Mononuclear cell (primary cell): ENCODE results near the gene EXOC3L1. TPM values are rescaled to one million over a fixed set of nuclear protein-coding genes. Genes with fewer than 3 reads are reported as not detected.

ENCODE experiments used
- H3K27me3 ChIP-seq: 2 replicates; pipeline ENCODE4 v1.6.0; 2011; ENCODE audit warnings: low read length, control low read depth; ENCODE audit not compliant: insufficient read depth
- H3K4me1 ChIP-seq: 2 replicates; pipeline ENCODE4 v1.5.1; 2011; ENCODE audit warnings: mild to moderate bottlenecking, low read length, control low read depth; ENCODE audit not compliant: insufficient read depth
- H3K4me3 ChIP-seq: 2 replicates; pipeline ENCODE4 v1.5.1; 2011; ENCODE audit warnings: mild to moderate bottlenecking, low read length, moderate library complexity
- H3K9me3 ChIP-seq: 2 replicates; pipeline ENCODE4 v1.5.1; 2011; ENCODE audit warnings: low read depth, mild to moderate bottlenecking, control low read depth, low read length
- total RNA-seq: library from RNA; depleted of rRNA; stranded (reverse); fragments of >200 nt; gene quantifications from one replicate; pipeline ENCODE4 v1.2.3, GENCODE V29; 2012

The EXOC3L1 gene
- total RNA-seq, 1 donor, result 0.42 TPM

DNA sequence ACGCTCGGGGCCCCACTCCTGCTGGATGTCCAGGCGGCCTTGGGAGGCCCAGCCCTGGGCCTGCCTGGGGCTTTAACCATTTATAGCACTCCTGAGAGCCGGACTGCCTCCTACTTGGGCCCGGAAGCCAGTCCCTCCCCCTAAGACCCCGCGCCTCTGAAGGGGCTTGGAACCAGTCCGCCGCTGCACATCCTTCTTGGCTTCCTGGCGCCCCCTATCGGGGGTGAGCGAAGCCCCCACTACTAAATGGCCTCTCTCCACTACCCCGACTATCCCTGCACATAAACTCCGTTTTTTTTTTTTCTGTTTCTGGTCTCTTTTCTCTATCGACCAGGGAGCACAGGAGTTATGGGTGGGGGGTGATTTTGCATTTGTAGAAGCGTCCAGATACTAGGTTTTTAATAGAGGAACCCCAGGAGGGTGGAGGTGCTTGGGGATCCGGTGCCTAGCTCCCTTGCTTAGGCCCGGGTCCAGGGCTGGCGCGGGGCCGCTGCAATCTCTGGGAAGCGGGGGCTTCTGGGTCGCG lies 20.2 kb downstream of the EXOC3L1 start:
- Histone ChIP-seq H3K4me3 (no peak overlapping the region), H3K9me3 (no peaks in the 10 kb centered on the region), H3K4me1 (peaks cover 61% of the 10 kb centered on the region), H3K27me3 (peaks cover 73% of the 10 kb centered on the region)

DNA sequence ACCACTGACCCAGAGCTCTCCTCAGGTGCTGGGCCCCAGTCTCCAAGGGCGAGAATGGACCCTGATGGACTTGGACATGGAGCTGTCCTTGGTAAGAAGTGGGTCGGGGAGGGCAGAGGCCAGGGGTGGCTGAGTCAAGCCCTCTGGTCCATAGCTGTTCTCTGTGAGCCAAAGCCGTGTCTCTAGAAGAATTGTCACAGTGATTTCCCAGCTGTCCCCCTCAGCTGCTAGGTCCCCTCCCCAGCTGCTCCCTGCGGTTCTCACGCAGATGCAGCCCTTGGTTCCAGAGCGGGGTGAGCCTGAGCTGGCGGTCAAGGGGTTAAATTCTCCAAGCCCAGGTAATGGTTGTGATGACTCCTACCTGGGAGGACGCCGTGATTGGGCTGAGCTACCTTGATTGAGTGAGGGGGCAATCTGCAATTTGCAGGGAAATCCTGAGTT lies 20.9 kb downstream of the EXOC3L1 start:
- Histone ChIP-seq H3K27me3 (peaks cover 73% of the 10 kb centered on the region), H3K4me1 (peaks cover 61% of the 10 kb centered on the region), H3K9me3 (no peaks in the 10 kb centered on the region), H3K4me3 (no peak overlapping the region)

DNA sequence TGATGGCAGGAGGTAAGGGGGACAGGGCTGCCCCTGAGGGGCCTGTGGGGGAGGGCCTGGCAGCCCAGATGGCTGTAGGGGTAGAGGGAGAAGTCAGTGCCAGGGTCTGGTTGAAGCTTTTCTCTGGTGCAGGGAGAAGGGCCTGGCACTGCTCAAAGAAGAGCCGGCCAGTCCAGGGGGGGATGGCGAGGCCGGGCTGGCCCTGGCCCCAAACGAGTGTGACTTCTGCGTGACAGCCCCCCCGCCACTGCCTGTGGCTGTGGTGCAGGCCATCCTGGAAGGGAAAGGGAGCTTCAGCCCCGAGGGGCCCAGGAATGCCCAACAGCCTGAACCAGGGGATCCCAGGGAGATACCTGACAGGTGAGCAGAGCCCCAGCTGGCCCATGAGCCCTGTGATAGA lies 22.3 kb downstream of the EXOC3L1 start:
- no peak overlapping the region for H3K4me3 ChIP-seq
- no peaks in the 10 kb centered on the region for H3K9me3 ChIP-seq
- H3K4me1 ChIP-seq, result peaks cover 61% of the 10 kb centered on the region
- peaks cover 80% of the 10 kb centered on the region for H3K27me3 ChIP-seq

GRCh38 chr16:67166598-67167168 lies 23.3 kb downstream of the EXOC3L1 start:
- no peaks in the 10 kb centered on the region for H3K9me3 ChIP-seq
- peaks cover 88% of the 10 kb centered on the region for H3K27me3 ChIP-seq
- H3K4me1 ChIP-seq, result peaks cover 62% of the 10 kb centered on the region

DNA sequence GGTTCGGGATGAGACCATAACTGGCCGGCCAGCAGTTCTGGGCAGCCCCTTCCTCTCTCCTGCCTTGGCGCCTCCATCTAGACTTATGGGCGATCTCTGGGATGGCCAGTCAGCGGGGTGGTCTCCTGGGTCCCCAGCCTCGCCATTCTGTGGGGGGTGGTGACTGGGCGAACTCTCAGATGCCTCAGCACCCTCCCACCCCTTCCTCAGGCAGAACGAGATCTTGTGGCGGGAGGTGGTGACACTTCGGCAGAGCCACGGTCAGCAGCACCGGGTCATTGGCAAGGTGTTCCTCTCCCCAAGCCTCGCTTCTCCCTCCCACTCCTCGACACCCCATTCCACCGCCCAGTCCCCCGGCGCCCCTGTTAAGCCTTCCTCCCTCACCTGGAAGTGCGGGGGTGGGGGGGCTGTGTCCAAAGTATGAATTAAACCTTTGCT lies 23.8 kb downstream of the EXOC3L1 start:
- Histone ChIP-seq H3K9me3 (no peaks in the 10 kb centered on the region), H3K27me3 (peaks cover 89% of the 10 kb centered on the region), H3K4me3 (no peak overlapping the region), H3K4me1 (peaks cover 62% of the 10 kb centered on the region)

More at GRCh38 chr16:67166598-67167168, 23.3 kb downstream of the EXOC3L1 start:
- no peak overlapping the region for H3K4me3 ChIP-seq

GRCh38 chr16:67165121-67166078 lies 24.5 kb downstream of the EXOC3L1 start:
- no peak overlapping the region for H3K4me3 ChIP-seq
- H3K27me3 ChIP-seq, result peaks cover 84% of the 10 kb centered on the region
- peaks cover 65% of the 10 kb centered on the region for H3K4me1 ChIP-seq
- H3K9me3 ChIP-seq, result no peaks in the 10 kb centered on the region

DNA sequence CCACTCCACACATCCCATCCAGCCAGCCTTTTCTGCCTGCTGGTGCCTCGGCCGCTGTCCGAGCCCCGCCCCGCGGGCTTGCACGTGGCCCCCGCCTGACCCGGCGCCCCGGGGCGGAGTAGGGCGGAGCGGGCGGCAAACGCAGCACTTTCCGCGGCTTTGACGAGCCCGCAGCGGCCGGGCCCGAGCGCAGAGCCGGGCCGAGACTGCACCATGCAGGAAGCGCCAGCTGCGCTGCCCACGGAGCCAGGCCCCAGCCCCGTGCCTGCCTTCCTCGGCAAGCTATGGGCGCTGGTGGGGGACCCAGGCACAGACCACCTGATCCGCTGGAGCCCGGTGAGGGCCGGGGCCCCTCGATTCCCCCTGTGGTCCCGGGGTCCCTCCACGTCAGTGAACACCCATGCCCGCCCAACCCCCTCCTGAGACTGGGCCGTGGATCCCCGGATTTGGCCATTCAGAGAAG lies 25.3 kb downstream of the EXOC3L1 start, which contains the start of gene HSF4:
HSF4 (plus strand) TSS at position 147 of the 463 bp plus-strand sequence; CDS start at position 214, 67 bp downstream.
- Histone ChIP-seq H3K9me3 (no peaks in the 10 kb centered on the region), H3K4me1 (peaks cover 64% of the 10 kb centered on the region), H3K4me3 (no peak within 1 kb of the TSS), H3K27me3 (peaks cover 80% of the 10 kb centered on the region)

DNA sequence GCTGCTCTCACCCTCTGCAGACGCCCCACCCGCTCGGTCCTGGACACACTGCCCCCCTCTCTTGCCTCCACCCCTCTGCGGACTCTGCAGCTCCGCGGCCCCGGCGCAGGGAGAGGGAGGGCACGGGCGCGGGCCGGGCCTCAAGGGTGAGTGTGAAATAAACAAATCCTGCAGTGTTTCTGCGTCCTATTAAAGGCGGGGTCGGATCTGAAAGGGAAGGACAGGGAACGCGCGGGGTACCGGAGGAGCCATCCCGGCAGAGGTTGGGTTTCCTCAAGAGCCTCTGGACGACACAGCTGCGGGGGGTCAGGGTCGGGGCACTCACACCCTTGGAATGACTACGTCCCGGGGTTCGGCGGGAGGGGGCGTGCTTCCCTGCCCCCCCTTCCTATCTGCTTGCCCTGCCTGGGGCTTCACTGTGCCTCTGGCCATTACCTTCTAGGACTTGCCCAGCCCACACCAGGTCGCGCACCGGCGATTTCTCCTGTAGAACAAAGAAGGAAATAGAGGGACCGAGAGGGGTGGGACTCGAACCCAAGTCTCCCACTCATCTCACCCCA lies 25.9 kb downstream of the EXOC3L1 start:
- no peak overlapping the region for H3K4me3 ChIP-seq

DNA sequence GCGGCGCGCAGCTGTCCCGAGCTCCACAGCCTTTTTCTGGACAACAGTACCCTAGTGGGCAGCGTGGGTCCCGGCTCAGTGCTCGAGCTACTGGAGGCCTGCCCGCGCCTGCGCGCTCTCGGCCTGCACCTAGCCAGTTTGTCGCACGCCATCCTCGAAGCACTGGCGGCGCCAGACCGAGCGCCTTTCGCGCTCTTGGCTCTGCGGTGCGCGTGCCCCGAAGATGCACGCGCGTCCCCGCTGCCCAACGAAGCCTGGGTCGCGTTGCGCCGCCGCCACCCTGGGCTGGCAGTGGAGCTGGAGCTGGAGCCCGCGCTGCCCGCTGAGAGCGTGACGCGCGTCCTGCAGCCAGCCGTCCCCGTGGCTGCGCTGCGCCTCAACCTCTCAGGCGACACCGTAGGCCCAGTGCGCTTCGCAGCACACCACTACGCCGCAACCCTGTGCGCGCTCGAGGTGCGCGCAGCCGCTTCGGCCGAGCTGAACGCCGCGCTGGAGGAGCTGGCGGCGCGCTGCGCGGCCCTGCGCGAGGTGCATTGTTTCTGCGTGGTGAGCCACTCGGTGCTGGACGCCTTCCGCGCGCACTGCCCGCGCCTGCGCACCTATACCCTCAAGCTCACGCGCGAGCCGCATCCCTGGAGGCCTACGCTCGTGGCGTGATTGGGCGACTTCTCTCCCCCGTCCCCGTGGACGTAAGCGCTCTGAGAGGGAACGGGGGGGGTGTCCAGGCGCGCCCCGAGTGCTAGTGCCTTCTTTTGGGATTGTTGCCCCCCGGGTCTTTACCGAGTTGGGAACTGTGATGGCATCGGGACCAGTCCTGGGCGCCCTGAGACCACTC lies 26.6 kb downstream of the EXOC3L1 start:
- Histone ChIP-seq H3K4me3 (no peak overlapping the region), H3K4me1 (peaks cover 68% of the 10 kb centered on the region), H3K9me3 (no peaks in the 10 kb centered on the region), H3K27me3 (peaks cover 68% of the 10 kb centered on the region)

More for the DNA sequence above, 25.9 kb downstream of the EXOC3L1 start:
- no peaks in the 10 kb centered on the region for H3K9me3 ChIP-seq
- peaks cover 75% of the 10 kb centered on the region for H3K27me3 ChIP-seq
- H3K4me1 ChIP-seq, result peaks cover 62% of the 10 kb centered on the region

- H3K4me1 ChIP-seq, result peaks cover 76% of the 10 kb centered on the region
- H3K9me3 ChIP-seq, result no peaks in the 10 kb centered on the region
- H3K27me3 ChIP-seq, result peaks cover 60% of the 10 kb centered on the region
- no peak overlapping the region for H3K4me3 ChIP-seq
Measured at GRCh38 chr16:67162506-67163163, 27.3 kb downstream of the EXOC3L1 start.

- Histone ChIP-seq H3K27me3 (peaks cover 50% of the 10 kb centered on the region), H3K9me3 (no peaks in the 10 kb centered on the region), H3K4me1 (peaks cover 86% of the 10 kb centered on the region), H3K4me3 (no peak overlapping the region)
Measured at GRCh38 chr16:67161595-67162058, 28.3 kb downstream of the EXOC3L1 start.

GRCh38 chr16:67158637-67159600 lies 31.0 kb downstream of the EXOC3L1 start:
- peak overlapping the region; percentile 94 for H3K4me3 ChIP-seq
- H3K9me3 ChIP-seq, result no peaks in the 10 kb centered on the region
- H3K4me1 ChIP-seq, result peaks cover 87% of the 10 kb centered on the region

More at GRCh38 chr16:67158637-67159600, 31.0 kb downstream of the EXOC3L1 start:
- peaks cover 28% of the 10 kb centered on the region for H3K27me3 ChIP-seq
